ENCODE data around the gene DDIT4.

- TF ChIP-seq POLR2A (IDR thresholded peaks at IDR 0.05) (no peak), CTCF (IDR thresholded peaks at IDR 0.05) (no peak)
These were observed 6.3 kb upstream of the DDIT4 start for GRCh38 chr10:72267381-72267780.

All from testis (tissue), 2 donors.